HepG2 (cell line): ENCODE measurements around the gene HMGN4. TPM values are rescaled to one million over a fixed set of nuclear protein-coding genes. Genes with fewer than 3 reads are reported as not detected.

Experiments used
- FOXP4 ChIP-seq: sonication (generic); formaldehyde crosslinking; IDR thresholded peaks from 2 replicates; pipeline ENCODE4 v1.4.0; 2020; ENCODE audit warnings: missing genetic modification reagents
- GABPB1 ChIP-seq: IDR thresholded peaks from 2 replicates; pipeline ENCODE4 v1.6.1; 2016; ENCODE audit warnings: mild to moderate bottlenecking, missing genetic modification reagents, moderate library complexity, missing compliant biosample characterization
- HOXA7 ChIP-seq: sonication (generic); formaldehyde crosslinking; IDR thresholded peaks from 2 replicates; pipeline ENCODE4 v1.8.1; 2022; ENCODE audit warnings: mild to moderate bottlenecking, missing genetic modification reagents, moderate library complexity
- LCORL ChIP-seq, 2 experiments: fragments of 450-650 bp in 1 of 2; sonication (generic) in 1 of 2; formaldehyde crosslinking in 1 of 2; IDR thresholded peaks; 2 replicates each; pipeline versions ENCODE4 v1.5.0 to v1.6.1; 2017 to 2020; ENCODE audit warnings: antibody characterized with exemption in 1 of 2, missing genetic modification reagents in 1 of 2
- MIXL1 ChIP-seq: IDR thresholded peaks from 2 replicates; pipeline ENCODE4 v1.6.1; 2016
- MNT ChIP-seq: fragments of 450-650 bp; IDR thresholded peaks from 2 replicates; pipeline ENCODE4 v1.6.1; 2016
- NFE2L2 ChIP-seq: fragments of 150-350 bp; IDR thresholded peaks from 2 replicates; pipeline ENCODE4 v1.6.1; 2014; ENCODE audit warnings: low read length
- PRMT3 ChIP-seq: sonication (generic); formaldehyde crosslinking; IDR thresholded peaks from 2 replicates; pipeline ENCODE4 v1.8.1; 2022; ENCODE audit warnings: low read depth, mild to moderate bottlenecking, moderate library complexity, missing genetic modification reagents, borderline replicate concordance
- RERE ChIP-seq: IDR thresholded peaks from 2 replicates; pipeline ENCODE4 v1.6.1; 2016; ENCODE audit warnings: low read depth, missing genetic modification reagents, missing compliant biosample characterization
- SIN3A ChIP-seq: IDR thresholded peaks from 2 replicates; pipeline ENCODE4 v1.6.1; 2011; ENCODE audit warnings: low read depth, mild to moderate bottlenecking, control low read depth, low read length, borderline replicate concordance
- TOE1 ChIP-seq: sonication (generic); formaldehyde crosslinking; IDR thresholded peaks from 2 replicates; pipeline ENCODE4 v1.4.0; 2020; ENCODE audit warnings: mild to moderate bottlenecking, missing genetic modification reagents
- ZBTB33 ChIP-seq: sonication (generic); formaldehyde crosslinking; IDR thresholded peaks from 2 replicates; pipeline ENCODE4 v1.4.0; 2020; ENCODE audit warnings: missing genetic modification reagents
- ZBTB34 ChIP-seq: sonication (generic); formaldehyde crosslinking; IDR thresholded peaks from 2 replicates; pipeline ENCODE4 v1.8.0; 2022; ENCODE audit warnings: mild to moderate bottlenecking, missing genetic modification reagents
- ZNF275 ChIP-seq: sonication (generic); formaldehyde crosslinking; IDR thresholded peaks from 2 replicates; pipeline ENCODE4 v1.8.0; 2022; ENCODE audit warnings: missing genetic modification reagents, mild to moderate bottlenecking, inconsistent platforms, borderline replicate concordance
- polyA plus RNA-seq, 8 experiments: library from polyadenylated mRNA; depleted of rRNA in 3 of 8; stranded (reverse) in 7 of 8; unstranded in 1 of 8; fragments of >200 nt; fragmentation: Illumina TruSeq in 4 of 8; extraction: Trizol in 4 of 8; gene quantifications; 2 replicates each; pipeline versions ENCODE4 v1.2.1 to v1.2.3, GENCODE V29; 2011 to 2016; ENCODE audit warnings: low read depth in 4 of 8, missing spikeins in 1 of 8, mixed read lengths in 1 of 8; ENCODE audit not compliant: insufficient read depth in 1 of 8
- total RNA-seq, 5 experiments: library from RNA; depleted of rRNA; stranded (reverse); fragments of >200 nt; fragmentation: Illumina TruSeq; extraction: Trizol; gene quantifications; 2 replicates each; pipeline ENCODE4 v1.2.3, GENCODE V29; 2016; ENCODE audit warnings: low read depth in 1 of 5

HMGN4 gene
- total and polyA plus RNA-seq, 2 of the 13 experiments (the other 11 are each of a cell fraction or from before 2014, with no cell fraction given) = 39.9 to 52.1 TPM

- no peak for TF ChIP-seq ZBTB34 (CRISPR knock-in tag)
- TF ChIP-seq ZNF275 (CRISPR knock-in tag) = no peak
- no peak for TF ChIP-seq LCORL (IDR thresholded peaks at IDR 0.05)
- TF ChIP-seq LCORL (CRISPR knock-in tag; IDR thresholded peaks at IDR 0.05) = no peak
- TF ChIP-seq MIXL1 (CRISPR knock-in tag) = peak; percentile 79
- no peak for TF ChIP-seq FOXP4
- no peak for TF ChIP-seq MNT
- TF ChIP-seq NFE2L2 = no peak
- TF ChIP-seq SIN3A = no peak
- 0 out of 2 replicates have a peak, but pooled peaks have one; percentile 20 for TF ChIP-seq RERE (CRISPR knock-in tag)
- 0 out of 2 replicates have a peak, but pooled peaks have one; percentile 29 for TF ChIP-seq GABPB1 (CRISPR knock-in tag)
- TF ChIP-seq PRMT3 (CRISPR knock-in tag) = no peak
- TF ChIP-seq HOXA7 (CRISPR knock-in tag) = no peak
- no peak for TF ChIP-seq ZBTB33 (CRISPR knock-in tag)
- TF ChIP-seq TOE1 (CRISPR knock-in tag) = no peak
Observed at GRCh38 chr6:26576929-26577719, 39.0 kb downstream of the HMGN4 start (continued).
